Suppressor macrophage treated with lipopolysaccharide for 4 hours (primary cell): ENCODE measurements around the gene PNPLA8.

Experiments used
- DNase-seq: peaks from one replicate; pipeline ENCODE4 v3.0.0-alpha.2; 2020

The PNPLA8 gene

GRCh38 chr7:108441392-108441955 lies 84.5 kb downstream of the PNPLA8 start:
- DNase-seq: no peak

DNA sequence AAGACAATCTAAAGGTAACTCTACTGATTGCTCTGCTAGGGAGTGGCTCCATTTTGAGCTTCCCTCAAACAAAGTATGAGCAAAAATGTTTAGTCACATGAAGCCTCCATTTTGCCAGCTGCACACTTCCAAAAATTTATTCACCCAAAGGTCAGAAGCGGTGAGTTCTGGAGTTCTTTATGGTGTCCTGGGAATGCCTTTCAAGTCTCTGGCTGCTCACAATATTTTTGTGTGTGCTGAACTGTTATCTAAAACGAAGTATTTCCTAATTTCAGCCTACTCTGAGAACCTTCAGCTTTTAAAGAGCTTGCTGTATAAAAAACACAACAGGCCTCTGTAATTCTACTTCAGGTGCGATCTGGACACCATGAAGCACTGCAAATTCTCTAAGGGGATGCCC lies 85.3 kb downstream of the PNPLA8 start:
- DNase-seq: no peak

DNA sequence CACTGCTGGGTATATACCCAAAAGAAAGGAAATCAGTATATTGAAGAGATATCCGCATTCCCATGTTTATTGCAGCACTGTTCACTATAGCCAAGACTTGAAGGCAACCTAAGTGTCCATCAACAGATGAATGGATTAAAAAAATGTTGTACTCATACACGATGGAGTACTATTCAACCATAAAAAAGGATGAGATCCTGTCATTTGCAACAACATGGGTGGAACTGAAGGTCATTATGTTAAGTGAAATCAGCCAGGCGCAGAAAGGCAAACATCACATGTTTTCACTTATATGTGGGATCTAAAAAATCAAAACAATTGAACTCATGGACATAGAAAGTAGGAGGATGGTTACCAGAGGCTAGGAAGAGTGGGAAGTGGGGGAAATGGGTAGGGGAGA lies 89.0 kb downstream of the PNPLA8 start:
- no peak for DNase-seq

GRCh38 chr7:108434010-108434409 lies 91.9 kb downstream of the PNPLA8 start:
- no peak for DNase-seq

GRCh38 chr7:108431099-108431498 lies 94.8 kb downstream of the PNPLA8 start:
- no peak for DNase-seq

DNA sequence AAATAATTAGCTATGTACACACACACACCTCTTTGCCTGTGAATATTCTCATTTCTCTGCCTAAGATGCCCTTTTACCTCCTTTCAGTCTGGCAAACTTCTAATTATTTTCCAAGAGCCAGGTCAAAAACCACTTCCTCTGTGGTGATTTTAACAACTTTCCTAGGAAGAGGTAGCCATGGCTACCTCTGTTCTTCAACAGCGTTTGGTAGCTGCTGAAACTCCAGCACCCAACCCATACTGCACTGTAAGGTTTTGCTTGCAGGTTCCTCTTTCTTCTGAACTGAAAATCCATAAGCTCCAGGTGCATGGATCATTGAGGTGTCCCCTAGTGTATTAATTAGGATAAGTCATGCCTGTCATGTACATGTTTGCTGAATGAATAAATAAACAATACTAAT lies 95.3 kb downstream of the PNPLA8 start:
- DNase-seq: no peak

GRCh38 chr7:108427766-108428165 lies 98.2 kb downstream of the PNPLA8 start:
- DNase-seq: no peak

DNA sequence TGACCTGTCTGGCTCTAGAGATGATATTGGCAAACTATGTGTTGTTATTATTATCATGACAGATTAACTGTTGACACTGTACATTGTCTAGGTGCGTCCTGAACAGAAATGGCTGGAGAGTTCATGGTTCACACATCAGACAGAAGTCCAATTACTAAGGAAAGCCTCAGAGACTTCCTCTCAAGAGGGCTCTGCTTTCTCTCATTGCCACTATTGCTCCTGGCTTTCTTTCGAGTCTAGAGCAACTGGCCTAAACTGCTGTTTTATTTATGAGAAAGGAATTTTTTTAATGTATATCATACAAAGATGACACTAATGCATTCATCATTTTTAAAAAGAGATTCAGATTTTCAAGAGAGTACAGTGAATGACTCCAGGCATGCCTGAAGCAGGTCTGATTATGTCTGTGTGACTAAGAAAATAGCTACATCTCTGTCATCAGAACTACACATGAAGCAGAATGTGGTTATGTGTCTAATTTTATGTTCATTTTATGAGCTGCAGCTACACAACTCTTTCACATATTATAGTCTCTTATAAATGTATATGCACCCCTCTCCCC lies 100.1 kb downstream of the PNPLA8 start:
- DNase-seq: no peak

DNA sequence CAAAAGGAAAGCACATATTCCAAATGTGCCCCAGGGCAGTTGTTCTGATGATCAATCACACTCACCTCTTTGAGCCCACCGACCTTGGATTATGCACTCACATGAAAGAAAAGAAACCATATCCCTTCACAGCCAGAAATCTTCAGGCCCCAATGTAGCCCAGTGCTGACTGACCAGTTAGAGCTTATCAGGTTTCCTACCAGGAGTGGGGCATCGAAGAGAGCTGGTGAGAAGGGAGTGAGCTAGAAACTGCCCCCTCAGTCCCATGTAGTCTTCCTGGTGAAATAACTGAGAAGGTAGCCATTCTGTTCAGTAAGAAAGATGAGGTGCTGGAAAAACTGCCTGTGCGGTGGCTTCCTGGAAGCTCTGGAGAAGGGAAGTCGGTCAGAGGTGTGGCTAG lies 101.9 kb downstream of the PNPLA8 start:
- DNase-seq: no peak

DNA sequence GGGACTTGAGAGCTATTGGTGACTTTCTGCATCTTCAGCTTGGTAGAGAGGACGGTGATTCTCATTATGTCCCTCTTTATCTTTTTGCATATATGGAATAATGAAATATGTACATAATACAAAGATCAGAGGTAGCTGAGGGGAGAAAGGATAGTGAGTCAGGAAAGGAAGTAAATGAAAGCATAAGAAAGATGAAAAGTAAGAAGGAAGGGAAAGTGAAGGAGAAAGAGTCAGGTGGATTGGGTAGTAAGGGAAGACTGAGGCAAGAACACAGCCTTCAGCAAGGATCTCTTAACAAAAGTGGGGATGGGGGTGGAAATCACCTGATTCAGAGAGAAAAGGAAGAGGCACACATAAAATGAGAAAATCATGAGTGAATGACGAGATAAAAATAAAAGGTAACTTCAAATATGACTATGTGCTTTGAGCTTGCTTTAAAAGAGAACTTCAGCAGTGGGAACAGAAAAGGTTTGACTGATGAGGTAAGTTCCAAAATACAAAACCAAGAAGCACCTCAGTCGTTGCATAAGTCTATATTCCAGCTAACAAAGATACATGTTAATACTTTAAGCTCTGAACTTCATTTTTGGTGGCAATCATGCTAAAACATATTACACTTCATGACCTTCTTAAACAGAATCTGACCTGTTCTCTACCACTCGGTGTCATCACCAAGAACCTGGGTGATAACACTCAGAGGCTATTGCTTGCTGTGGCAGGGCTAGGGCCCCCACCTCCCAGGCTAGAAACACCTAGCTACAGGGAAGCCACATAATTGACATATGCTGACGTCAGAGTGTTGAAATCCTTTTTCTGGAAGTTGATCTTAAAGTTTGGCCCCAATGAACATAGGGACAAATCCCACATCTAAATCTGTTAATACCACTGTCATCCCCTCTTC lies 102.6 kb downstream of the PNPLA8 start:
- DNase-seq: no peak

GRCh38 chr7:108421720-108422331 lies 104.1 kb downstream of the PNPLA8 start:
- DNase-seq: no peak
